A673 (cell line): Measurements from ENCODE around the gene KRTAP10-2. TPM values are rescaled to one million over a fixed set of nuclear protein-coding genes. Genes with fewer than 3 reads are reported as not detected.

Source experiments
- BruUV-seq: library from RNA; stranded (reverse); fragments of 400-500 nt; replicated peaks from 2 replicates; lab custom pipeline; 2021; lab: Mats Ljungman, UMichigan
- CTCF ChIA-PET: fragments of 300-600 bp; sonication (Branson Sonifier 250); formaldehyde crosslinking; loops from one replicate; lab custom pipeline; 2022; ENCODE audit warnings: antibody characterized with exemption; lab: Charles Lee
- POLR2A ChIA-PET: fragments of 300-600 bp; sonication (Branson Sonifier 250); formaldehyde crosslinking; loops from one replicate; lab custom pipeline; 2022; ENCODE audit warnings: antibody characterized with exemption; ENCODE audit not compliant: low non-redundant PET; lab: Charles Lee
- DNase-seq: peaks from one replicate; pipeline ENCODE4 v3.0.0-alpha.2; 2015; ENCODE audit warnings: low spot score
- H3K27ac ChIP-seq: fragments of 200-600 bp; sonication (generic); 2 replicates; pipeline ENCODE4 v1.5.1; 2016; ENCODE audit warnings: mixed run types, low read depth, mild to moderate bottlenecking, mixed read lengths, antibody characterized with exemption, low read length; ENCODE audit not compliant: poor library complexity, severe bottlenecking
- H3K27me3 ChIP-seq: fragments of 200-600 bp; sonication (generic); replicated peaks from 2 replicates; pipeline ENCODE4 v1.6.1; 2017; ENCODE audit warnings: mixed run types, low read depth, mild to moderate bottlenecking, mixed read lengths, antibody characterized with exemption, low read length; ENCODE audit not compliant: insufficient read depth, poor library complexity
- H3K36me3 ChIP-seq: fragments of 200-600 bp; sonication (generic); 2 replicates; pipeline ENCODE4 v1.6.1; 2016; ENCODE audit warnings: mixed run types, mild to moderate bottlenecking, mixed read lengths, antibody characterized with exemption, low read length; ENCODE audit not compliant: insufficient read depth, poor library complexity, severe bottlenecking
- H3K4me1 ChIP-seq: fragments of 200-600 bp; sonication (generic); 2 replicates; pipeline ENCODE4 v1.6.1; 2017; ENCODE audit warnings: mixed run types, mild to moderate bottlenecking, mixed read lengths, antibody characterized with exemption, low read length; ENCODE audit not compliant: insufficient read depth, poor library complexity, severe bottlenecking
- H3K4me3 ChIP-seq: fragments of 200-600 bp; sonication (generic); 2 replicates; pipeline ENCODE4 v1.5.1; 2016; ENCODE audit warnings: low read depth, mixed run types, mild to moderate bottlenecking, mixed read lengths, low read length; ENCODE audit not compliant: poor library complexity, severe bottlenecking
- H3K9me3 ChIP-seq: fragments of 200-600 bp; sonication (generic); 2 replicates; pipeline ENCODE4 v1.6.1; 2016; ENCODE audit warnings: mixed run types, low read depth, mild to moderate bottlenecking, mixed read lengths, antibody characterized with exemption, low read length; ENCODE audit not compliant: poor library complexity, severe bottlenecking
- EZH2 ChIP-seq: fragments of 200-600 bp; sonication (generic); IDR thresholded peaks from 2 replicates; pipeline ENCODE4 v1.6.1; 2017; ENCODE audit warnings: borderline replicate concordance, low read depth, mild to moderate bottlenecking, mixed read lengths, antibody characterized with exemption, low read length; ENCODE audit not compliant: poor library complexity, severe bottlenecking
- intact Hi-C: fragments of 100-400 bp; cut with micrococcal nuclease; formaldehyde crosslinking; loops from one replicate; pipeline ENCODE4 v1.10.0; 2022; ENCODE audit not compliant: unreplicated experiment
- total RNA-seq: library from RNA; stranded (reverse); gene quantifications from 2 replicates; pipeline ENCODE4 v1.2.3, GENCODE V29; 2021
- TF ChIP-seq, protein P1 (sequence below): fragments of 300-800, 200-600 bp; sonication (generic); conservative IDR thresholded peaks from 2 replicates; pipeline ENCODE4 v1.5.1; 2017; ENCODE audit warnings: low read depth, mild to moderate bottlenecking, antibody characterized with exemption, low read length, moderate library complexity, mixed read lengths

Gene KRTAP10-2
- total RNA-seq, 1 experiment from 2014 or later: 0.69 TPM

DNA sequence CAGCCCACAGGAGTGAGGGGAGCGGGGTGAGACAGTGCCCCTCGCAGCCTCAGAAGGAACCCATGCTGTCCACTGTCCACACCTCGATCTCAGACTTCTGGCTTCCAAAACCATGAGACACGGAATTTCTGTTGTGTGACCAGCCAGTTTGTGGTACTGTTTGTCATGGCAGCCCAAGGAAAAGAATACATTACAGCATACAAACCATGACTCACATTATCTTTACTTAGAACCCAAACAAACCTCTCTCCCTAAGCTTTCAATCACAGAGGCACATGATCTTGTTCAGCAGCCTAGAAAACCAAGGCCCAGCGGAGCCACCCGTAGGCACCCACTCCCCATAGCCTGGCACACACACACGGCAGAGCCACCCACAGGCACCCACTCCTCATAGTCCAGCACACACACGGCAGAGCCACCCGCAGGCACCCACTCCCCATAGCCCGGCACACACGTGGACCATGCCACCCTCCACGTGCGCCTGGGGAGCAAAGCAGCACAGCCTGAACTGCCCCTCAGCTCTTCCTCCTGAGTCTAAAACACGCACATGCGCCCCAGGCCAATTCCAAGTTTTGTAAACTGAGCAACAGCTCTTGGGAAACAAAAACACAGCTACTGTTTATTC is 21.8 kb upstream of the KRTAP10-2 start:
- Histone ChIP-seq H3K36me3 (no peaks in the 10 kb centered on the region), H3K4me3 (no peak overlapping the region), H3K9me3 (no peaks in the 10 kb centered on the region), H3K4me1 (no peaks in the 10 kb centered on the region), H3K27ac (no peak overlapping the region), H3K27me3 (no peaks in the 10 kb centered on the region)
- BruUV-seq: no TSS peak
- POLR2A ChIA-PET: no interaction called here
- intact Hi-C loops: no loop called here
- no peak for TF ChIP-seq EZH2
- TF ChIP-seq, protein P1, sequence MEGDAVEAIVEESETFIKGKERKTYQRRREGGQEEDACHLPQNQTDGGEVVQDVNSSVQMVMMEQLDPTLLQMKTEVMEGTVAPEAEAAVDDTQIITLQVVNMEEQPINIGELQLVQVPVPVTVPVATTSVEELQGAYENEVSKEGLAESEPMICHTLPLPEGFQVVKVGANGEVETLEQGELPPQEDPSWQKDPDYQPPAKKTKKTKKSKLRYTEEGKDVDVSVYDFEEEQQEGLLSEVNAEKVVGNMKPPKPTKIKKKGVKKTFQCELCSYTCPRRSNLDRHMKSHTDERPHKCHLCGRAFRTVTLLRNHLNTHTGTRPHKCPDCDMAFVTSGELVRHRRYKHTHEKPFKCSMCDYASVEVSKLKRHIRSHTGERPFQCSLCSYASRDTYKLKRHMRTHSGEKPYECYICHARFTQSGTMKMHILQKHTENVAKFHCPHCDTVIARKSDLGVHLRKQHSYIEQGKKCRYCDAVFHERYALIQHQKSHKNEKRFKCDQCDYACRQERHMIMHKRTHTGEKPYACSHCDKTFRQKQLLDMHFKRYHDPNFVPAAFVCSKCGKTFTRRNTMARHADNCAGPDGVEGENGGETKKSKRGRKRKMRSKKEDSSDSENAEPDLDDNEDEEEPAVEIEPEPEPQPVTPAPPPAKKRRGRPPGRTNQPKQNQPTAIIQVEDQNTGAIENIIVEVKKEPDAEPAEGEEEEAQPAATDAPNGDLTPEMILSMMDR: no peak
- CTCF ChIA-PET: no interaction called here
- no peak for DNase-seq

DNA sequence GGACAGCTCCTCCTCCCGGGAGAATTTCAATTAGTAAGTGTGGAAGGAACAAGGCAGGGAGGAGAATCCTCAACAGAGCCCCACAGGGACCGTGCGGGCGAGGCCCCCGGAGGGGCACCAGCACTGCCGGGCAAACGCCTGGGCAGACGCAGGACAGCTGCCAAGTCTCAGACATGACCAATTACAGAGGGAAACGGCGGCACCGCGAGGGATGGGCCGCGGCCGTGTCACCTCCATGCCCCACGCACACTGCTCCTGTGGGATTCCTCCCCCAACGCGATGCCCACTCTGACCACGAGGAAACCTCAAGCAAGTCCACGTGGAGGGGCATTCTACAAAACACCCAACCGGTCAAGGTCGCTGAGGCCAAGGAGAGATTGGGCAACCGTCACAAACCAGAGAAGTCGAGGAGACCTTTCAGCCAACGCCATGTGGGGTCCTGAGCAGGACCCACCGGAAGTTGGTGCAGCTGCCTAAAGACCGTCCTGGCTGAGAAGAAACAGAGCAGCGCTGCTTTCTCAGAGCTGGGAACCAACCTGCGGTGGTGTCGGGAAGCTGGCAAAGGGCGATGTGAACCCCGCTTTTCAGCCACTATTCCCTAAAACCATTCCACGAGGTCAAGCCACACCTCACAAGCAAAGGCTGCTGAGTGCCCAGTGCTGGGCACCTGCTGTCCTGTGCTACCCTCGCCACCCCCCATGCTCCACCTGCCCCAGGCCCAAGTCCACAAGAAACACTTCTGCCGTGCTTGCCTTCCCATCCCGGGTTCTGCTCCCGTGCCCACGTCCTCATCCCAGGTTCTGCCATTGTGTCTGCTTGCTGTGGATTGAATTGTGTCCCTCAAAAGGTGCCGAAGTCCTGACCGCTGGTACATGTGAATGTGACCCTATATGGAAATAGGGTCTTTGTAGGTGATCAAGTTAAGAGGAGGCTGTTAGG is 20.8 kb upstream of the KRTAP10-2 start:
- TF ChIP-seq, protein P1: no peak
- no peak for TF ChIP-seq EZH2
- Histone ChIP-seq H3K9me3 (no peaks in the 10 kb centered on the region), H3K4me3 (no peak overlapping the region), H3K4me1 (no peaks in the 10 kb centered on the region), H3K27me3 (no peaks in the 10 kb centered on the region), H3K27ac (no peak overlapping the region), H3K36me3 (no peaks in the 10 kb centered on the region)
- DNase-seq: no peak
- BruUV-seq: no TSS peak
- ChIA-PET POLR2A (no interaction called here), CTCF (no interaction called here)
- intact Hi-C loops: no loop called here

DNA sequence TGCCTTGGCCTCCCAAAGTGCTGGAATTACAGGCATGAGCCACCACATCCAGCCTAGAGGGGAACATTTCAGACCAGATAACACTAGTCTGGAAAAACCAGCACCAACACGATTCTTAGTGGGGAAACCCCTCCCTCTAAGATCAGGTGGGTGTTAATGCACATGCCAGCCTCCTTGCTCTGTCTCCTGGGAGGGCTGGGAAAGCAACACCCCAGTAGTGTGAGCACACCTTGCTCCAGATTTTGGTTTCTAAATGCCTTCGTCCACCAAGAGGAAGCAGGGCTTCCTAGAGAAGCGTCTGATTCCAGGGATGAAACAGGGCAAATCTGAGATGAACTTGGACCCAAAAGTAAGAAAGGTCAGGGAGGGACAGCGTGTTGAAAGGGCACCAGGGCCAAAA is 20.0 kb upstream of the KRTAP10-2 start:
- intact Hi-C loops: no loop called here
- H3K4me3 ChIP-seq: no peak overlapping the region
- TF ChIP-seq, protein P1: no peak
- no peak for TF ChIP-seq EZH2
- BruUV-seq: no TSS peak
- H3K9me3 ChIP-seq: no peaks in the 10 kb centered on the region
- H3K4me1 ChIP-seq: no peaks in the 10 kb centered on the region
- no peak overlapping the region for H3K27ac ChIP-seq
- H3K27me3 ChIP-seq: no peaks in the 10 kb centered on the region
- CTCF ChIA-PET: no interaction called here
- POLR2A ChIA-PET: no interaction called here
- H3K36me3 ChIP-seq: no peaks in the 10 kb centered on the region
- DNase-seq: no peak
